SK-N-SH (cell line): ENCODE measurements around the gene SARS2. TPM values are rescaled to one million over a fixed set of nuclear protein-coding genes. Genes with fewer than 3 reads are reported as not detected.
A peak's percentile ranks its signal among the peaks of the same experiment; 100 is the strongest.

Experiments
- CTCF ChIA-PET: fragments of 300-600, 350-600 bp; formaldehyde crosslinking; extraction: SDS; loops from one replicate; lab custom pipeline; 2021; lab: Yijun Ruan, JAX
- POLR2A ChIA-PET: fragments of 350-600 bp; sonication (Branson Sonifier 250); formaldehyde crosslinking; extraction: SDS; loops from one replicate; lab custom pipeline; 2020; ENCODE audit warnings: antibody characterized with exemption, inconsistent platforms; lab: Yijun Ruan, JAX
- DNase-seq: peaks from one replicate; pipeline ENCODE4 v3.0.0; 2012
- H2AFZ ChIP-seq: fragments of 200-600 bp; sonication (generic); 2 replicates; pipeline ENCODE4 v1.8.1; 2016; ENCODE audit warnings: antibody characterized with exemption, mild to moderate bottlenecking, low read depth
- H3F3A ChIP-seq: fragments of 200-600 bp; sonication (generic); replicated peaks from 2 replicates; pipeline ENCODE3; 2016; ENCODE audit warnings: antibody characterized with exemption, mild to moderate bottlenecking; ENCODE audit not compliant: insufficient read depth
- H3K27ac ChIP-seq, 2 experiments: fragments of 200-500 bp in 1 of 2; fragments of 200-600 bp in 1 of 2; sonication (Bioruptor generic) in 1 of 2; sonication (generic), shearing (Covaris generic) in 1 of 2; 2 replicates each; pipeline versions ENCODE4 v1.5.1 to v1.6.1; 2014 to 2016; ENCODE audit warnings: low read depth in 2 of 2, inconsistent platforms in 1 of 2, low read length in 1 of 2, mild to moderate bottlenecking in 1 of 2, mixed read lengths in 1 of 2
- H3K27me3 ChIP-seq: fragments of 200-600 bp; sonication (generic), shearing (Covaris generic); 2 replicates; pipeline ENCODE4 v1.6.1; 2016; ENCODE audit warnings: mixed run types; ENCODE audit not compliant: insufficient read depth
- H3K36me3 ChIP-seq, 2 experiments: fragments of 200-500 bp in 1 of 2; fragments of 200-600 bp in 1 of 2; sonication (Bioruptor generic) in 1 of 2; sonication (generic) in 1 of 2; replicated peaks in 1 of 2; 2 replicates each; pipeline versions ENCODE3 to v1.5.1; 2014 to 2016; ENCODE audit warnings: low read length in 1 of 2, mild to moderate bottlenecking in 1 of 2; ENCODE audit not compliant: insufficient read depth in 2 of 2, control insufficient read depth in 1 of 2
- H3K4me1 ChIP-seq, 2 experiments: fragments of 200-500 bp in 1 of 2; fragments of 200-600 bp in 1 of 2; sonication (Bioruptor generic) in 1 of 2; sonication (generic), shearing (Covaris generic) in 1 of 2; 2 replicates each; pipeline versions ENCODE4 v1.5.1 to v1.6.1; 2014 to 2016; ENCODE audit warnings: low read depth in 1 of 2, low read length in 1 of 2, mixed run types in 1 of 2; ENCODE audit not compliant: insufficient read depth in 2 of 2, control insufficient read depth in 1 of 2
- H3K4me2 ChIP-seq: fragments of 200-600 bp; sonication (generic), shearing (Covaris generic); 2 replicates; pipeline ENCODE4 v1.6.1; 2017; ENCODE audit warnings: mixed run types
- H3K4me3 ChIP-seq, 2 experiments: fragments of 200-500 bp in 1 of 2; fragments of 200-600 bp in 1 of 2; sonication (Bioruptor generic) in 1 of 2; sonication (generic), shearing (Covaris generic) in 1 of 2; 2 replicates each; pipeline versions ENCODE4 v1.5.1 to v1.8.1; 2014 to 2016; ENCODE audit warnings: low read depth in 2 of 2, inconsistent platforms in 1 of 2, low read length in 1 of 2, mild to moderate bottlenecking in 1 of 2, mixed read lengths in 1 of 2, moderate library complexity in 1 of 2
- H3K79me2 ChIP-seq: fragments of 200-600 bp; sonication (generic); 2 replicates; pipeline ENCODE4 v1.8.1; 2017; ENCODE audit warnings: mild to moderate bottlenecking; ENCODE audit not compliant: insufficient read depth
- H3K9ac ChIP-seq: fragments of 200-600 bp; sonication (generic); 2 replicates; pipeline ENCODE4 v1.6.1; 2017; ENCODE audit warnings: mixed run types
- H3K9me2 ChIP-seq: fragments of 200-600 bp; sonication (generic); 2 replicates; pipeline ENCODE4 v1.6.1; 2017; ENCODE audit warnings: mixed run types
- H3K9me3 ChIP-seq: fragments of 200-600 bp; sonication (generic); 2 replicates; pipeline ENCODE4 v1.6.1; 2017; ENCODE audit warnings: mixed run types, mild to moderate bottlenecking, moderate library complexity
- H4K20me1 ChIP-seq: fragments of 200-600 bp; sonication (generic); 2 replicates; pipeline ENCODE4 v1.6.1; 2017; ENCODE audit warnings: mild to moderate bottlenecking, mixed run types; ENCODE audit not compliant: insufficient read depth
- CHD2 ChIP-seq: fragments of 150-350 bp; IDR thresholded peaks from 2 replicates; pipeline ENCODE4 v1.6.1; 2018; ENCODE audit warnings: low read length; ENCODE audit not compliant: partially characterized antibody
- CTCF ChIP-seq: fragments of 200-600 bp; sonication (generic); IDR thresholded peaks from 2 replicates; pipeline ENCODE4 v1.6.1; 2017; ENCODE audit warnings: antibody characterized with exemption, mild to moderate bottlenecking, moderate library complexity
- ELF1 ChIP-seq: IDR thresholded peaks from 2 replicates; pipeline ENCODE4 v1.4.0; 2012
- EP300 ChIP-seq, 2 experiments: IDR thresholded peaks; 2 replicates each; pipeline versions ENCODE4 v1.4.0 to v1.6.1; 2012; ENCODE audit warnings: borderline replicate concordance in 1 of 2, low read depth in 1 of 2, low read length in 1 of 2
- FOXM1 ChIP-seq: IDR thresholded peaks from 2 replicates; pipeline ENCODE4 v1.4.0; 2012; ENCODE audit warnings: low read depth, mild to moderate bottlenecking
- GABPA ChIP-seq: IDR thresholded peaks from 2 replicates; pipeline ENCODE4 v1.4.0; 2012; ENCODE audit warnings: low read depth, mild to moderate bottlenecking
- GATA2 ChIP-seq: sonication (generic); formaldehyde crosslinking; IDR thresholded peaks from 2 replicates; pipeline ENCODE4 v1.5.0; 2020; ENCODE audit warnings: mild to moderate bottlenecking, missing genetic modification reagents
- IRF3 ChIP-seq: fragments of 150-350 bp; IDR thresholded peaks from 2 replicates; pipeline ENCODE4 v1.6.1; 2016; ENCODE audit warnings: mild to moderate bottlenecking, low read depth, low read length
- MAX ChIP-seq: IDR thresholded peaks from 2 replicates; pipeline ENCODE4 v1.4.0; 2012; ENCODE audit warnings: low read depth
- RAD21 ChIP-seq: IDR thresholded peaks from 2 replicates; pipeline ENCODE4 v1.6.1; 2012; ENCODE audit warnings: mild to moderate bottlenecking, low read length
- RFX5 ChIP-seq: IDR thresholded peaks from 2 replicates; pipeline ENCODE4 v1.6.1; 2012; ENCODE audit warnings: mild to moderate bottlenecking, improper control_type of control experiment, low read length
- RXRA ChIP-seq: IDR thresholded peaks from 2 replicates; pipeline ENCODE4 v1.4.0; 2012; ENCODE audit warnings: low read depth, mild to moderate bottlenecking, borderline replicate concordance
- SIN3A ChIP-seq: IDR thresholded peaks from 2 replicates; pipeline ENCODE4 v1.6.1; 2012; ENCODE audit warnings: low read depth, mild to moderate bottlenecking, low read length, moderate library complexity, borderline replicate concordance
- SMC3 ChIP-seq: IDR thresholded peaks from 2 replicates; pipeline ENCODE4 v1.6.1; 2012; ENCODE audit warnings: low read depth, low read length, improper control_type of control experiment
- USF2 ChIP-seq: fragments of 150-350 bp; IDR thresholded peaks from 2 replicates; pipeline ENCODE4 v1.6.1; 2017; ENCODE audit warnings: antibody characterized with exemption, low read length, low read depth, borderline replicate concordance
- YY1 ChIP-seq: IDR thresholded peaks from 2 replicates; pipeline ENCODE4 v1.4.0; 2012; ENCODE audit warnings: low read depth, mild to moderate bottlenecking
- WGBS: methylation state at CpG from one replicate; pipeline ENCODE4 v1.1.6; 2017; ENCODE audit warnings: low lambda C conversion rate; 5-methylcytosine and 5-hydroxymethylcytosine counted together
- polyA plus RNA-seq, 3 experiments: library from polyadenylated mRNA; depleted of rRNA; stranded (reverse); fragments of >200 nt; gene quantifications; 2 replicates each; pipeline ENCODE4 v1.2.3, GENCODE V29; 2012

SARS2 gene
- polyA plus RNA-seq, 1 of the 3 experiments (the other 2 are of a cell fraction) = 36.5 TPM

- CTCF ChIA-PET = interaction anchor here (1.6 to 1.7 kb wide), 2 partner anchors 13 to 17 kb away, joined by 4 to 6 read pairs; partner anchors contain the start of genes MRPS12 and SARS2
- 94% methylated on average over 8 of the region's 8 CpGs for WGBS
- peaks cover 0 to 10% of the 10 kb centered on the region in 2 experiments; a peak in 1 of 4 replicates for H3K4me1 ChIP-seq
- no peaks in the 10 kb centered on the region for H3K79me2 ChIP-seq
- no peak overlapping the region for H3K4me3 ChIP-seq
- H3F3A ChIP-seq = no peaks in the 10 kb centered on the region
- peak; percentile 20 for DNase-seq
- no peaks in the 10 kb centered on the region for H3K9me3 ChIP-seq
- no peaks in the 10 kb centered on the region for H3K27me3 ChIP-seq
- H4K20me1 ChIP-seq = no peaks in the 10 kb centered on the region
- H3K4me2 ChIP-seq = no peak overlapping the region
- H2AFZ ChIP-seq = no peak overlapping the region
- no peak overlapping the region for H3K27ac ChIP-seq
- H3K9me2 ChIP-seq = no peaks in the 10 kb centered on the region
- H3K9ac ChIP-seq = no peak overlapping the region
- H3K36me3 ChIP-seq = no peaks in the 10 kb centered on the region
- POLR2A ChIA-PET = interaction anchor here (0.6 kb wide), 1 partner anchor 82 kb away, joined by 4 read pairs; no protein-coding TSS in a partner anchor
- no peak for TF ChIP-seq SIN3A
Observed at GRCh38 chr19:38913958-38914357, 16.6 kb downstream of the SARS2 start.

- H3K4me2 ChIP-seq = no peak overlapping the region
Observed at GRCh38 chr19:38912600-38913514, 17.7 kb downstream of the SARS2 start.

DNA sequence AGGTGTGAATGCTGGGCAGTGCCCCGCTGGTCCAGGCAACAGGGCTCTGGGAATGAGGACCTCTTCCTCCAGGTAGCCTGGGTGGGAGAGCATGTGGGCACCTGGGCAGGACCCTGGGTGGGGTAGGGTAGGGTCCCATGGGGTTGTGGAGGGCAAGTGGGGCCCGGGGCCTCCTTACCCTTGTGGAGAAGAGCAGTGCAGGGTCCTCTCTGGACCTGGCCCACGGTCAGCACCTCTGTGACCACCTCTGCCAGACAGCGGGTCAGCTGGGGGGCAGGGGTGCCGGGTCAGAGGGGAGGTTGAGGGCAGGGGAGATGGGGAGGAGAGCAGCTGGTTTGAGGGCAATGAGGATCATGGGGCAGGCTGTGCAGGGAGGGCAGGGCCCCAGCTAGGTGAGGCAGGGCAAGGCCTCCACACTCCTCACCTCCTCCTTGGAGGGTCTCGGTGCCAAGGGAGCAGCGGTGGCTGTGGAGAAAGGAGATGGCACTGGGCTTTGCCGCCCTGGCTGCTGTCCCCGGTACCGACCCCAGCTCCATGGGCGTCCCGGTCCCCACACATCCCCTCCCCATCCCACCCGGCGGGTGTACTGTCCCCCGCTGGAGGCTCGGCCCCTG, 19.1 kb downstream of the SARS2 start:
- no peaks in the 10 kb centered on the region for H3K27me3 ChIP-seq
- ChIA-PET CTCF (interaction anchor here (1.0 to 1.6 kb wide), 3 partner anchors 19 to 508 kb away, joined by 3 to 5 read pairs (median 3); partner anchors contain the start of genes FAM98C, MRPS12 and SARS2), POLR2A (no interaction called here)
- peaks cover 0 to 7% of the 10 kb centered on the region in 2 experiments for H3K36me3 ChIP-seq
- H3K9ac ChIP-seq = no peak overlapping the region
- H3K27ac ChIP-seq = no peak overlapping the region
- no peaks in the 10 kb centered on the region for H3K9me3 ChIP-seq
- 80% methylated on average over 6 of the region's 16 CpGs for WGBS
- no peaks in the 10 kb centered on the region for H3K9me2 ChIP-seq
- no peaks in the 10 kb centered on the region for H3K79me2 ChIP-seq
- TF ChIP-seq EP300 (IDR thresholded peaks at IDR 0.05; ENCODE audit: borderline replicate concordance in 1 of 2, low read depth in 1 of 2, low read length in 1 of 2) (no peak), SMC3 (no peak), YY1 (no peak), CTCF (no peak), USF2 (no peak), RAD21 (no peak), GABPA (no peak), MAX (no peak), GATA2 (no peak)
- no peaks in the 10 kb centered on the region for H3K4me1 ChIP-seq
- no peaks in the 10 kb centered on the region for H3F3A ChIP-seq
- no peaks in the 10 kb centered on the region for H4K20me1 ChIP-seq
- no peak for DNase-seq
- H2AFZ ChIP-seq = no peak overlapping the region
- H3K4me3 ChIP-seq = no peak overlapping the region
- H3K4me2 ChIP-seq = no peak overlapping the region

More at GRCh38 chr19:38912600-38913514, 17.7 kb downstream of the SARS2 start:
- H3K9me3 ChIP-seq = no peaks in the 10 kb centered on the region
- H3K36me3 ChIP-seq = no peaks in the 10 kb centered on the region
- no peak overlapping the region for H2AFZ ChIP-seq
- H3K4me3 ChIP-seq = no peak overlapping the region
- H3K79me2 ChIP-seq = no peaks in the 10 kb centered on the region
- ChIA-PET POLR2A (no interaction called here), CTCF (interaction anchor here (1.0 to 1.7 kb wide), 4 partner anchors 17 to 510 kb away, joined by 3 to 6 read pairs (median 4); partner anchors contain the start of genes FAM98C, MRPS12 and SARS2)
- peaks cover 0 to 6% of the 10 kb centered on the region in 2 experiments; a peak in 1 of 4 replicates for H3K4me1 ChIP-seq
- H3K9ac ChIP-seq = no peak overlapping the region
- 83% methylated on average over 11 of the region's 12 CpGs for WGBS
- no peak for DNase-seq
- no peaks in the 10 kb centered on the region for H4K20me1 ChIP-seq
- TF ChIP-seq IRF3 (no peak), RXRA (no peak), ELF1 (no peak), RFX5 (no peak), FOXM1 (no peak), CHD2 (no peak)
- H3F3A ChIP-seq = no peaks in the 10 kb centered on the region
- no peaks in the 10 kb centered on the region for H3K27me3 ChIP-seq
- H3K9me2 ChIP-seq = no peaks in the 10 kb centered on the region
- no peak overlapping the region for H3K27ac ChIP-seq
